Hepatocyte (in vitro differentiated cells): ENCODE measurements around the gene SLC6A1. TPM values are rescaled to one million over a fixed set of nuclear protein-coding genes. Genes with fewer than 3 reads are reported as not detected.

ENCODE experiments used
- DNase-seq: peaks from one replicate; pipeline ENCODE4 v3.0.0-alpha.2; 2016; ENCODE audit warnings: low spot score
- H2AFZ ChIP-seq: fragments of 200-600 bp; sonication (generic); 2 replicates; pipeline ENCODE4 v1.6.0; 2016; ENCODE audit warnings: antibody characterized with exemption, mild to moderate bottlenecking
- H3K27ac ChIP-seq: fragments of 200-600 bp; sonication (generic); 2 replicates; pipeline ENCODE4 v1.5.1; 2016; ENCODE audit warnings: mild to moderate bottlenecking
- H3K27me3 ChIP-seq: fragments of 200-600 bp; sonication (generic); 2 replicates; pipeline ENCODE4 v1.6.1; 2016
- H3K36me3 ChIP-seq: fragments of 200-600 bp; sonication (generic); replicated peaks from 2 replicates; pipeline ENCODE4 v1.5.1; 2016; ENCODE audit warnings: low read depth; ENCODE audit not compliant: insufficient read depth
- H3K4me1 ChIP-seq: fragments of 200-600 bp; sonication (generic); 2 replicates; pipeline ENCODE4 v1.5.1; 2016; ENCODE audit warnings: mild to moderate bottlenecking, moderate library complexity; ENCODE audit not compliant: insufficient read depth
- H3K4me2 ChIP-seq: fragments of 200-600 bp; sonication (generic); 2 replicates; pipeline ENCODE4 v1.6.0; 2016
- H3K4me3 ChIP-seq: fragments of 200-600 bp; sonication (generic); 2 replicates; pipeline ENCODE4 v1.5.1; 2016; ENCODE audit warnings: mild to moderate bottlenecking
- H3K79me2 ChIP-seq: fragments of 200-600 bp; sonication (generic); 2 replicates; pipeline ENCODE4 v1.6.0; 2017; ENCODE audit warnings: mild to moderate bottlenecking
- H3K9me2 ChIP-seq: fragments of 200-600 bp; sonication (generic); replicated peaks from 2 replicates; pipeline ENCODE4 v1.6.0; 2017; ENCODE audit warnings: mild to moderate bottlenecking; ENCODE audit not compliant: insufficient read depth
- H3K9me3 ChIP-seq: fragments of 200-600 bp; sonication (generic); 2 replicates; pipeline ENCODE4 v1.5.1; 2016; ENCODE audit warnings: low read depth, mild to moderate bottlenecking
- H4K20me1 ChIP-seq: fragments of 200-600 bp; sonication (generic); 2 replicates; pipeline ENCODE4 v1.6.0; 2016; ENCODE audit warnings: mild to moderate bottlenecking; ENCODE audit not compliant: insufficient read depth, poor library complexity, severe bottlenecking
- EZH2 ChIP-seq: fragments of 200-600 bp; sonication (generic); IDR thresholded peaks from 2 replicates; pipeline ENCODE4 v1.6.1; 2016; ENCODE audit warnings: antibody characterized with exemption, mild to moderate bottlenecking, borderline replicate concordance
- EZH2phosphoT487 ChIP-seq: fragments of 200-600 bp; sonication (generic); IDR thresholded peaks from one replicate; pipeline ENCODE4 v1.6.1; 2018; ENCODE audit warnings: antibody characterized with exemption, mild to moderate bottlenecking, low read depth, moderate library complexity; ENCODE audit not compliant: unreplicated experiment, severe bottlenecking
- WGBS: methylation state at CpG from one replicate; pipeline ENCODE4 v1.1.6; 2016; ENCODE audit warnings: low lambda C conversion rate; ENCODE audit errors: missing lambda C conversion rate; 5-methylcytosine and 5-hydroxymethylcytosine counted together
- polyA plus RNA-seq: library from polyadenylated mRNA; unstranded; fragments of >200 nt; fragmentation: Nextera tagmentation; extraction: Ambion mirVana; gene quantifications from 2 replicates; pipeline ENCODE4 v1.2.1, GENCODE V29; 2016
- total RNA-seq: library from RNA; depleted of rRNA; stranded (reverse); fragments of >200 nt; gene quantifications from 2 replicates; pipeline ENCODE4 v1.2.3, GENCODE V29; 2014
- TF ChIP-seq, protein P1 (sequence below): fragments of 200-600 bp; sonication (generic); IDR thresholded peaks from 2 replicates; pipeline ENCODE4 v1.5.1; 2016; ENCODE audit warnings: antibody characterized with exemption, mild to moderate bottlenecking; ENCODE audit not compliant: poor library complexity

The SLC6A1 gene
- total and polyA plus RNA-seq, 2 experiments from 2014 or later = 3.6 to 5.7 TPM

DNA sequence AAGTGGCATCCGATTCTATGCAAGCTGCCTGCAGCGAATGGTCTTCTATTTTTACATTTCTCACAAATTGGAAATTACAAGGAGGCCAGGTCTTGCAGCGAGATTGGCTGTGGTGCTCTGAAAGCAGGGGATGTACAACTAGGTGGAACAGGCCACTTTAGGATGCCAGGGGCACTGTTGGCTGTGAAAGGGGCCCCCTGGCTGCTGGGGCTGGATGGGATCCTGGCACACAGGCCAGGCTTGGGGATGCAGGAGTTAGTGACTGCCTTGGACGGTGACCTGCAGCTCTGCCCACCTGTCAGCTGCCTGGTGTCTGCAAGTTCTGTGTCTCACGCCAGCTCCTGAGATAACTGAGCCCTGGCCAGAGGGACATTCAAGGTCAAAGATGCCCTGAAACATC, 4.6 kb downstream of the SLC6A1 start:
- DNase-seq = no peak
- no peaks in the 10 kb centered on the region for H3K9me3 ChIP-seq
- H3K36me3 ChIP-seq = no peaks in the 10 kb centered on the region
- no peak overlapping the region for H3K4me3 ChIP-seq
- 76% methylated on average over 5 of the region's 5 CpGs for WGBS
- no peaks in the 10 kb centered on the region for H3K9me2 ChIP-seq
- TF ChIP-seq, protein P1, sequence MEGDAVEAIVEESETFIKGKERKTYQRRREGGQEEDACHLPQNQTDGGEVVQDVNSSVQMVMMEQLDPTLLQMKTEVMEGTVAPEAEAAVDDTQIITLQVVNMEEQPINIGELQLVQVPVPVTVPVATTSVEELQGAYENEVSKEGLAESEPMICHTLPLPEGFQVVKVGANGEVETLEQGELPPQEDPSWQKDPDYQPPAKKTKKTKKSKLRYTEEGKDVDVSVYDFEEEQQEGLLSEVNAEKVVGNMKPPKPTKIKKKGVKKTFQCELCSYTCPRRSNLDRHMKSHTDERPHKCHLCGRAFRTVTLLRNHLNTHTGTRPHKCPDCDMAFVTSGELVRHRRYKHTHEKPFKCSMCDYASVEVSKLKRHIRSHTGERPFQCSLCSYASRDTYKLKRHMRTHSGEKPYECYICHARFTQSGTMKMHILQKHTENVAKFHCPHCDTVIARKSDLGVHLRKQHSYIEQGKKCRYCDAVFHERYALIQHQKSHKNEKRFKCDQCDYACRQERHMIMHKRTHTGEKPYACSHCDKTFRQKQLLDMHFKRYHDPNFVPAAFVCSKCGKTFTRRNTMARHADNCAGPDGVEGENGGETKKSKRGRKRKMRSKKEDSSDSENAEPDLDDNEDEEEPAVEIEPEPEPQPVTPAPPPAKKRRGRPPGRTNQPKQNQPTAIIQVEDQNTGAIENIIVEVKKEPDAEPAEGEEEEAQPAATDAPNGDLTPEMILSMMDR = no peak
- no peak for TF ChIP-seq EZH2phosphoT487
- no peak for TF ChIP-seq EZH2
- no peaks in the 10 kb centered on the region for H4K20me1 ChIP-seq
- H3K27ac ChIP-seq = no peak overlapping the region
- H2AFZ ChIP-seq = no peak overlapping the region
- H3K4me2 ChIP-seq = no peak overlapping the region
- peaks cover 62% of the 10 kb centered on the region for H3K27me3 ChIP-seq
- no peaks in the 10 kb centered on the region for H3K79me2 ChIP-seq
- H3K4me1 ChIP-seq = no peaks in the 10 kb centered on the region

DNA sequence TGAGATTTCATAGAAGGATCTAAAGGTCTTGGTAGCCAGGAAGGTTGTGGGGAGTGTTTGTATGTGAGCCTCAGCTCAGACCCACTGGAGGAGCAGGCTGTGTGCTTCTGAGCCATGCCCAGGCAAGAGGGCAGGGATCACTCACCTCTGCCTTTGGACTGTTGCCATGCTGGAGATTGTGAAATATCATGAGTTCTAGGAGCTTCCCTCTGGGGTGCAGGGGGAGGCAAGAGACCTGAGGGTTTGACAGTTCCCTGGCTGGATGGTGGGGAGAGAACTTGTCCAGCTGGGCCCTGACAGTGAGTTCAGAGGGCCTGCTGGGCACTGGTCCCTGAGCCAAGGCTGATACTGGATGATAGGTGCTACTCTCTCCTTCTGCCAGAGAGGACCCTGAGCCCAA, 6.0 kb downstream of the SLC6A1 start:
- no peaks in the 10 kb centered on the region for H3K36me3 ChIP-seq
- TF ChIP-seq EZH2phosphoT487 (no peak), EZH2 (no peak)
- TF ChIP-seq, protein P1 = no peak
- H3K4me1 ChIP-seq = no peaks in the 10 kb centered on the region
- H4K20me1 ChIP-seq = no peaks in the 10 kb centered on the region
- H3K4me3 ChIP-seq = no peak overlapping the region
- H3K9me2 ChIP-seq = no peaks in the 10 kb centered on the region
- H3K9me3 ChIP-seq = no peaks in the 10 kb centered on the region
- H2AFZ ChIP-seq = no peak overlapping the region
- H3K27ac ChIP-seq = no peak overlapping the region
- H3K27me3 ChIP-seq = peaks cover 57% of the 10 kb centered on the region
- no peak overlapping the region for H3K4me2 ChIP-seq
- H3K79me2 ChIP-seq = no peaks in the 10 kb centered on the region
- peak; percentile 19 for DNase-seq

DNA sequence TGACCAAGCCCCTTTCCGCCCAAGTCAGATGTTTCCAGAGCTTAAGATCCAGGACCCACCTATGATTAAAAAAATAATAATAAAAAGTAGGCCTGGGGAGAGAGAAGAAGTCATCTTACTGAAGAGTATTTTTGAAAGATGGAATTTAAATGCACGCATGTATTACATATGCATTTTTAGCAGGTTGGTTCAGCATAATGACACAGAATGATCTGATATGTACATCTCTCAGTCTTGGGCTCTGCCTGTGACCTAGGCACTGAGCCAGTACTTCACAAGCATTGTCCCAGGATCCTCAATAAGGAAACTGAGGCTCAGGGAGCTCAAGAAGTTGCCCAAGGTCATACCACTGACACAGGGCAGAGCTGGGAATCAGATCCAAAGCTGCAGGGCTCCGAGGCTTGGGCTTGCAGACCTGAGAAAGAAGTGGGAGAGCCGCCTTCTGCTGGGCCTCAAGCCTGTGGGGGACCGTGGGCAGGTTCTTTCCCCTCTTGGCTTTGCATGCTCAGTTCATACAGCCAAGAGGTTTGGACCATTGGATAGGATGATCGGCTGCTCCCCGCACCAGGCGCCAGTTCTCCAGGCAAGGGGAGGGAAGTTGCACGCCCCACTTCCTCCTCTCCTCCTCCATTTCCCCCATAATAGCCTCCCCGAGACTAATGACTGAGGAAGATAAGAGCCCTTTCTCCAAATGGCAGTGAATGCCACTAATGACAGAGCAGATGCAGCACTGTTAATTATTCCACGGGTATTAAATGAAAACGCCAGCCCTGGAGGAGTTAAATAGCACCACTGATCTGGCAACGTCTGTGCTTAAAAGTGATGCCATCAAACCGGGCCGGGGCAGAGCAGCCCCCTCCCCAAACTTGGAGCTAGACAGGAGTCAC, 6.9 kb downstream of the SLC6A1 start:
- Histone ChIP-seq H3K27me3 (peaks cover 48% of the 10 kb centered on the region), H3K36me3 (no peaks in the 10 kb centered on the region), H3K27ac (no peak overlapping the region), H2AFZ (no peak overlapping the region), H3K4me2 (no peak overlapping the region), H3K9me2 (no peaks in the 10 kb centered on the region), H3K4me1 (no peaks in the 10 kb centered on the region), H3K4me3 (no peak overlapping the region), H4K20me1 (no peaks in the 10 kb centered on the region), H3K9me3 (no peaks in the 10 kb centered on the region), H3K79me2 (no peaks in the 10 kb centered on the region)
- no peak for DNase-seq
- 75% methylated on average over 15 of the region's 15 CpGs for WGBS
- TF ChIP-seq EZH2 = no peak
- TF ChIP-seq EZH2phosphoT487 = no peak
- TF ChIP-seq, protein P1 = no peak
